GM12892 (cell line): ENCODE results near the gene TDP2.

ENCODE experiments used
- POLR2A ChIP-seq: IDR thresholded peaks from 2 replicates; pipeline ENCODE4 v1.6.1; 2011; ENCODE audit warnings: low read depth, low read length, control low read depth
- POLR2AphosphoS5 ChIP-seq: IDR thresholded peaks from 2 replicates; pipeline ENCODE4 v1.6.1; 2011; ENCODE audit warnings: low read depth, low read length, control low read depth

DNA sequence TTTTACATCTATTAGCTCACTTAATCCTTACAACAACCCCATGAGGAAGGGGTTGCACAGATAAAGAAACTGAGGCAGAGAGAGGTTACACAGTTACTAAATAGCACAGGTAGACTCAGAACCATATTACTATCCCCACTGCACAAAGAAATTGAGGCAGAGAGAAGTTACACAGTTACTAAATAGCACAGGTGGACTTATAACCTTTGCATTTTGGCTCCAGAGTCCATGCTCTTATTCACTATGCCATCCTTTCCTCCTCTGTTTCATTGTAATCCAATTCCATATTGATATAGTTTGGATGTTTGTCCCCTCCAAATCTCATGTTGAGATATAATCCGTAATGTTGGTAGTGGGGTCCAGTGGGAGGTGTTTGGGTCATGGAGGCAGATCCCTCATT is 3.5 kb downstream of the TDP2 start:
- TF ChIP-seq POLR2AphosphoS5 (no peak), POLR2A (no peak)
